SK-N-MC (cell line): ENCODE data around the gene CLSTN1.

Experiments
- DNase-seq: peaks from one replicate; pipeline ENCODE4 v3.0.0-alpha.2; 2011; ENCODE audit warnings: low read depth, low spot score
- H3K27ac ChIP-seq: fragments of 200-600 bp; sonication (generic); 2 replicates; pipeline ENCODE4 v1.5.1; 2016; ENCODE audit warnings: mixed run types
- H3K36me3 ChIP-seq: fragments of 200-600 bp; sonication (generic); 2 replicates; pipeline ENCODE4 v1.6.1; 2017; ENCODE audit warnings: antibody characterized with exemption, low read length, mixed read lengths; ENCODE audit not compliant: insufficient read depth
- H3K4me3 ChIP-seq: fragments of 200-600 bp; sonication (generic); 2 replicates; pipeline ENCODE4 v1.5.1; 2016
- H3K9ac ChIP-seq: fragments of 200-600 bp; sonication (generic); 2 replicates; pipeline ENCODE4 v1.8.0; 2017; ENCODE audit warnings: mixed run types, mixed read lengths; ENCODE audit not compliant: insufficient read length
- H3K9me3 ChIP-seq: fragments of 200-600 bp; sonication (generic); 2 replicates; pipeline ENCODE4 v1.6.1; 2017; ENCODE audit warnings: low read depth, mild to moderate bottlenecking, antibody characterized with exemption, low read length, moderate library complexity, mixed read lengths
- EZH2 ChIP-seq: fragments of 200-600 bp; sonication (generic); IDR thresholded peaks from one replicate; pipeline ENCODE4 v1.6.1; 2017; ENCODE audit warnings: antibody characterized with exemption
- FOXP2 ChIP-seq: optimal IDR thresholded peaks from 2 replicates; pipeline ENCODE3; 2011; ENCODE audit warnings: mild to moderate bottlenecking, moderate library complexity; ENCODE audit not compliant: insufficient read depth; ENCODE audit errors: extremely low read length, control extremely low read depth
- POLR2AphosphoS5 ChIP-seq: IDR thresholded peaks from 2 replicates; pipeline ENCODE4 v1.6.1; 2012; ENCODE audit warnings: mild to moderate bottlenecking, low read depth, low read length, borderline replicate concordance

CLSTN1 gene

GRCh38 chr1:9710037-9710436 is 113.7 kb downstream of the CLSTN1 start:
- TF ChIP-seq POLR2AphosphoS5 (no peak), EZH2 (no peak), FOXP2 (no peak)
- Histone ChIP-seq H3K27ac (no peak overlapping the region), H3K4me3 (no peak overlapping the region), H3K9me3 (no peaks in the 10 kb centered on the region), H3K36me3 (no peaks in the 10 kb centered on the region), H3K9ac (no peak overlapping the region)
- DNase-seq: no peak

GRCh38 chr1:9706178-9706577 is 117.6 kb downstream of the CLSTN1 start:
- H3K36me3 ChIP-seq: no peaks in the 10 kb centered on the region
- no peaks in the 10 kb centered on the region for H3K9me3 ChIP-seq
- H3K27ac ChIP-seq: no peak overlapping the region
- H3K9ac ChIP-seq: no peak overlapping the region
- no peak overlapping the region for H3K4me3 ChIP-seq
- DNase-seq: no peak
- TF ChIP-seq FOXP2: no peak
- TF ChIP-seq POLR2AphosphoS5: no peak
- TF ChIP-seq EZH2: no peak

- no peak overlapping the region for H3K4me3 ChIP-seq
- TF ChIP-seq FOXP2: no peak
- TF ChIP-seq POLR2AphosphoS5: no peak
- TF ChIP-seq EZH2: no peak
- H3K9ac ChIP-seq: no peak overlapping the region
Measured at GRCh38 chr1:9705337-9706093, 118.2 kb downstream of the CLSTN1 start.

GRCh38 chr1:9703681-9704080 is 120.1 kb downstream of the CLSTN1 start:
- Histone ChIP-seq H3K9ac (no peak overlapping the region), H3K9me3 (no peaks in the 10 kb centered on the region), H3K36me3 (no peaks in the 10 kb centered on the region), H3K27ac (no peak overlapping the region), H3K4me3 (no peak overlapping the region)
- no peak for TF ChIP-seq POLR2AphosphoS5
- TF ChIP-seq EZH2: no peak
- no peak for TF ChIP-seq FOXP2
- no peak for DNase-seq

More at GRCh38 chr1:9705337-9706093, 118.2 kb downstream of the CLSTN1 start:
- no peaks in the 10 kb centered on the region for H3K36me3 ChIP-seq
- no peaks in the 10 kb centered on the region for H3K9me3 ChIP-seq
- DNase-seq: no peak
- no peak overlapping the region for H3K27ac ChIP-seq

GRCh38 chr1:9703165-9703509 is 120.6 kb downstream of the CLSTN1 start:
- no peaks in the 10 kb centered on the region for H3K9me3 ChIP-seq
- TF ChIP-seq FOXP2 (no peak), POLR2AphosphoS5 (no peak), EZH2 (no peak)
- H3K36me3 ChIP-seq: no peaks in the 10 kb centered on the region

GRCh38 chr1:9701665-9702064 is 122.1 kb downstream of the CLSTN1 start:
- H3K4me3 ChIP-seq: no peak overlapping the region
- no peak for DNase-seq
- no peaks in the 10 kb centered on the region for H3K36me3 ChIP-seq
- H3K9me3 ChIP-seq: no peaks in the 10 kb centered on the region
- H3K9ac ChIP-seq: no peak overlapping the region
- no peak overlapping the region for H3K27ac ChIP-seq
- TF ChIP-seq FOXP2 (no peak), EZH2 (no peak)

More at GRCh38 chr1:9703165-9703509, 120.6 kb downstream of the CLSTN1 start:
- DNase-seq: no peak
- H3K4me3 ChIP-seq: no peak overlapping the region
- no peak overlapping the region for H3K27ac ChIP-seq
- H3K9ac ChIP-seq: no peak overlapping the region

- H3K4me3 ChIP-seq: no peak overlapping the region
- DNase-seq: no peak
- no peaks in the 10 kb centered on the region for H3K36me3 ChIP-seq
- TF ChIP-seq EZH2 (no peak), POLR2AphosphoS5 (no peak), FOXP2 (no peak)
- no peak overlapping the region for H3K9ac ChIP-seq
- H3K27ac ChIP-seq: no peak overlapping the region
- H3K9me3 ChIP-seq: no peaks in the 10 kb centered on the region
Measured at GRCh38 chr1:9700340-9700739, 123.4 kb downstream of the CLSTN1 start.

- Histone ChIP-seq H3K27ac (no peak overlapping the region), H3K36me3 (no peaks in the 10 kb centered on the region), H3K9ac (no peak overlapping the region), H3K9me3 (no peaks in the 10 kb centered on the region), H3K4me3 (no peak overlapping the region)
- no peak for DNase-seq
- TF ChIP-seq POLR2AphosphoS5 (no peak), FOXP2 (no peak), EZH2 (no peak)
Measured at GRCh38 chr1:9699361-9699760, 124.4 kb downstream of the CLSTN1 start.

GRCh38 chr1:9696793-9697192 is 127.0 kb downstream of the CLSTN1 start:
- Histone ChIP-seq H3K9ac (no peak overlapping the region), H3K36me3 (no peaks in the 10 kb centered on the region), H3K27ac (no peak overlapping the region), H3K9me3 (no peaks in the 10 kb centered on the region), H3K4me3 (no peak overlapping the region)
- TF ChIP-seq EZH2 (no peak), POLR2AphosphoS5 (no peak), FOXP2 (no peak)
- no peak for DNase-seq
